Medulla oblongata (tissue), 1 donor: Measurements from ENCODE around the gene ACE2.

Source experiments
- DNase-seq: peaks from one replicate; pipeline ENCODE4 v3.0.0-alpha.2; 2015; ENCODE audit errors: extremely low spot score

Gene ACE2

DNA sequence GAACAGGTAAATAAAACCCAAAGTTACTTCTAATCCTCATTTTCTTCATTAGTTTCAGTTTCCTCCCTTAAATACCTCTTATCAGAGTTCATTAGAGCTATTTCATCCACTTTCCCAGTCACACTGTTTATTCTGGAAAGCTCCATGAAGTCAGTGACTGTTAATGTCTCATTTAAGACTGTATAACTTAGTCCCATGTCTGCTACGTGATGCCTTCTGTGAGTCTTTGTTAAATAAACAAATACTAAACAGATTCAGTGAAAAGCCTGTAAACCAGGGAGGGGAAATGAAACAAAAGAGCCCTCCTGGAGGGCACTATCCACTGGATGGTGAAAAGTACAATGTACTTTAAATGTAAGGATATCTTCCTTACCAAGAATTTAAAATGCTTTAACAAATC, 24.7 kb downstream of the ACE2 start:
- DNase-seq: no peak

DNA sequence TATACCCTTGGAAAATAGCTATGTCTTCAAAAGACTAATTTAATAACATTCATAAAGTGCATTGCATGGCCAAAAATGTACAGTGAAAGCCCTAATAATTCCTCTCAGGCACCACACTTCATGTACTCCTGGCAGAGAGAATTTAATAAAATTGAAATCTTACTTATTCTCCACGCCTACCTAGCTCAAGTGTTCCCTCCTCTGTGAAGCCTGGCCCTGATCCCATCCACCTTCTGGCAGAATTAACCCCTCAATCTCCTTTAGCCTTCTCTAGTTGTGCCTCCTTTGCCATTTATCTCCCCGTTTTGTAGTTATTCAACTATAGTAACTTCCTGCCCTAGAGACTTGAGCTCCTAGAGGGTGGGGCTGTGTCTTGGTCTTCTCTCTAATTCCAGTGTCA, 26.7 kb downstream of the ACE2 start:
- no peak for DNase-seq

- no peak for DNase-seq
Measured at GRCh38 chrX:15570145-15570544, 30.6 kb downstream of the ACE2 start.

DNA sequence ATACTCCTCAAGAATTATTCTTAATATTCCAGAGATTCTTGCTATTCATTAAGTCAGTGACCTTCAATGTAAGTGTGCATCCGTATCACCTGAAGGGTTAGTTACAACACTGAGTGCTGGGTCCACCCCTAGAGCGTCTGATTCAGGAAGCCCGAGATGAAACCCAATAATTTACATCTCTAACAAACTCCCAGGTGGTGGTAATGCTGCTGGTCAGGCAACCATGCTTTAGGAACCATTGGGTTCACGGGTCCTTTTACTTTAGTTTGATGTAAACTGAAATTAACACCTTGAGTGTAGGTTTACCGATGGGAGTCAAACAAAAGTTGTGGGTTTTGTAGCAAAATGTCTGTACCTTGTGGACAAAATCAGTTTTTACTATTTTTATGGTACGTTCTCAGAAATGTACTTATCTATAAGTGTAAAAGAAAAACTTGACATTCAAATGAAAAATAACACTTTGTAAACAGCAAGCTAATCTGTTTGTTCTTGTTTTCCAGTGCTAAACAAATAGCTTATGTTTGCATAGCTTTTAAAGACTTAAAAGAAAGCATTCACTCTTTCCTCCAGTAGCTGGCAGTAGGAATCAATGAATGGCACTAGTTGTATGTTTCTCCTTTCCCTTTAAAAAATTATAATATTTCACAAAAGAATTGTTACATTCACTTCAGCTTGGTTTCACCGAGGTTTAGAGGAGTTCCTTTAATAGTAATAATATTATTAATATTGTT, 32.7 kb downstream of the ACE2 start:
- peak; percentile 19 for DNase-seq

GRCh38 chrX:15567267-15567666, 33.5 kb downstream of the ACE2 start:
- no peak for DNase-seq

DNA sequence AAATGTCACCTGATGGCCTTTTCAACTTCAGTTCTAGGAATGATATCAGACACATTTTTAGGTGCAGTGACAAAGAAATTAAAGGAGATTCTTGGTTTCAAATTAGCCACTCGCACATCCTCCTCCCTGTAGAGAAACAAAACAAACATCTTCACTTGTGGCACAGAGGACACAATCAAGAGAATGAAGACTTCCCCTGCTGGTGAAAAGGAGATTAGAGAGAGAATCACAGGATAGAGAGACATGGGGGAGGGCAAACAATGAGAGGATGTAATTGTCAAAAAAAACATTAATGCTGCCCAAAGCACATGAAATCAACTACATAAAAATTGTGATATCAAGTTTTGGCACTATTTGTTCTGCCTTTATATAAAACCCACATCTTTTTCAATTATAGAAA, 34.5 kb downstream of the ACE2 start:
- no peak for DNase-seq

- DNase-seq: peak; percentile 55
Measured at GRCh38 chrX:15564981-15565579, 35.7 kb downstream of the ACE2 start.

DNA sequence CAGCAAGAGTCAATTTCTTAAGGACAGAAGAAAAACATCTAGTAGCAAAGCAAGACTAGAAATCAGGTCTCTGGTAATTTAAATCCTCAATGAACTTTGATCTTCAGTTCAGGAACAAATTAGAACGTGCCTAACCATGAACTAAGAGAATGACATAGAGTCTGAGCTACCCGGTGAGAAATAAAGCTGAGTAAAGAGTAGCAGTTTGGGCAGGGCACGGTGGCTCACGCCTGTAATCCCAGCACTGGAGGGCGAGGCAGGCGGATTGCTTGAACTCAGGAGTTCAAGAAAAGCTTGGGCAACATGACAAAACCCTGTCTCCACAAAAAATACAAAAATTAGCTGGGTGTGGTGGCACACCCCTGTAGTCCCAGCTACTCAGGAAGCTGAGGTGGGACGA, 37.7 kb downstream of the ACE2 start:
- DNase-seq: no peak

DNA sequence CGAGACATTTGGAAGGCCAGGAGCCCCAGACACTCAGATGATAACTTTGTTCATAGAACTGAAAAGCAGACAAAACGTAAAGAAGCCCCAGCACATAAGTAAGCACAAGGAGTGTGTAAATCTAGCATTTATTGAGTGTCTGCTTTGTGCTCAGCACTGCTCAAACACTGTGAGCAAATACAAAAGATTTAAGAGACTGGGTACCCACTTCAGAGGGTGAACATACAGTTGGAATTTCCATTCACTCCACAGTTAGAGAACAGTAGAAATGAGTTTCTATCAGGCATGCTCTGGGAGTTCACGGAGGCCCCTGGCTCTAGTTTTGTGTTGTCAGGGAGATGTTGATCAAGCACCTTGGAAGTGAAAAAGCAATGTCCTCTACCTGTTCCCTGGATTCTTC, 39.8 kb downstream of the ACE2 start:
- DNase-seq: no peak

DNA sequence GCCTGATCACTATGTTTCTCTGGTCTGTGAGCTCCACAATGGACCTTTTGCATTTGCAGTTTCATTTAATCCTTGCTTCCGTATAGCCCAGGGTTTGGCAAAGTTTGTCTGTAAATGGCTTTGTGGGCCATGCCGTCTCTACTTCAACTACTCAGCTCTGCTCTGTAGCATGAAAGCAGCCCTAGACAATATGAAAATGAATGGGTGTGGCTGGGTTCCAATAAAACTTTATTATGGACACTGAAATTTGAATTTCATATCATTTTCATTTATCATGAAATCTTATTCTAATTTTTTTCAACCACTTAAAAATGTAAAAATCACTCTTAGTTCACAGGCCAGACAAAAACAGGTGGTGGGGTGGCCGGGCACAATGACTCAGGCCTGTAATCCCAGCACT, 41.5 kb downstream of the ACE2 start:
- DNase-seq: no peak

- DNase-seq: no peak
Measured at GRCh38 chrX:15549189-15550012, 51.4 kb downstream of the ACE2 start.

DNA sequence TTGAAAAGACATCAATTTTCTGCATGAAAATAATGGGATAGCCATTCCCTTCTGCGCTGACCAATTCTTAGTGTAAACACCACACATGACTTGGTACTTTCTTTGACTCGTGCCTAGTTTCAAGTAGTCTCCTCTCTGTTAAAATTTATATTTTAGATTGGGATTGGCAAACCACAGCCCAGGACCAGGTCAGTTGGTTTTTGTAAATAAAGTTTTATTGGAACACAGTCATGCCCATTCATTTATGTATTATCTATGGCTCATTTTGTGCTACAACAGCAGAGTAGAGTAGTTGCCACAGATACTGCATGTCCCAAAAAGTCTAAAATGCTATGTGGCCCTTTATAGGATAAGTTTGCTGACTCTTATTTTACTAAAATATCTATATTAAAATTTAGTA, 53.4 kb downstream of the ACE2 start:
- no peak for DNase-seq

GRCh38 chrX:15546745-15547144, 54.0 kb downstream of the ACE2 start:
- no peak for DNase-seq

DNA sequence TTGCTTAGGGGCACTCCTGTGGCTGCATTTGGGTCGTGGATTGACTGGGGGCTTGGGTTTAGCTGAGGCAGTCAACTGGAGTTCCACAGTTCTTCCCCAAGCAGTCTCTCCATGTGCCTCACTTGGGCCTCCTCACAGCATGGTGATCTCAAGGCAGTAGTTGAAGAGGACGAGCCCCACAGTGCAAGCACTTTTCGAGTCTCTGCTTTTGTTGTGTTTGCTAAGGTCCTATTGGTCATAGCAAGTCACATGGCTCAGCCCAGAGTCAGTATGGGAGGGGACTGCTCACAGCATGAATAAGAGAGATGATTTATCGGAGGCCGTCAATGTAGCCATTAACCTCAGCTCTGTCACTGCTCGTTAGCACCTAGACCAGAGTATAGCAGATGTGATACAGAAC, 70.4 kb downstream of the ACE2 start:
- DNase-seq: no peak

- no peak for DNase-seq
Measured at GRCh38 chrX:15529165-15529564, 71.6 kb downstream of the ACE2 start.

DNA sequence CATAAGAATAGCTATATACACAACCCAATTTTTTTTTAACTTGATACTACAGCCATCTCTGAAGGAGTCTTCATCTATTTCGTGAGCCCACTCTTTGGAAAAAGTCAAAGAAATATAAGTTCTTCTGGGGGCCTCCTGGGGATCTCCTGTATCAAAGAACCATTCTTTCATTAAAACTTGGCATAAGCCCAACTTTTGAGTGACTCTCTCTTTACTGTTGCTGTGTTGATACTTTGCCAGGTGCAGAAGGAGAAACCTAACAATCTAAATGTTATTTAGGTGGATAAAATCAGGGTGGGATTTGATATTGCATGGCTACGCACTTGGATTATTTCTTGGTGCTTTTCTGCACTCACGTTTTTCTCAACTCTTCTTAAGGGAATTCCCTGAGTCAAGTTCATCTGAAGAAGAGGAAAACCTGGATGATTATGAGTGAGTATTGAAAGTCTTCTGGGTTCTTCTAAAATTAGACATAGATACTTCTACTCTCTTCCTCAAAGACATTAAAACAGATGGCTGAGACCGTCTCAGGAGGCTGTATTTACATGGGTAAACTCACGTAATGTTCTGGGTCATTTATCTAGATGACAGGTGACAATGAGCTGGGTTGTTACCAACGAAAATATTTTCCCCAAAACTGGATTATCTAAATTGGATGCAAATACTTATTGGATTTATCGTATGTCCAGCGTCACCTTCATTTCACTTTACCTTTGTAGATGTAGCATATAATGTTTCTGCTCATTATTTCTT, 74.9 kb downstream of the ACE2 start:
- no peak for DNase-seq

DNA sequence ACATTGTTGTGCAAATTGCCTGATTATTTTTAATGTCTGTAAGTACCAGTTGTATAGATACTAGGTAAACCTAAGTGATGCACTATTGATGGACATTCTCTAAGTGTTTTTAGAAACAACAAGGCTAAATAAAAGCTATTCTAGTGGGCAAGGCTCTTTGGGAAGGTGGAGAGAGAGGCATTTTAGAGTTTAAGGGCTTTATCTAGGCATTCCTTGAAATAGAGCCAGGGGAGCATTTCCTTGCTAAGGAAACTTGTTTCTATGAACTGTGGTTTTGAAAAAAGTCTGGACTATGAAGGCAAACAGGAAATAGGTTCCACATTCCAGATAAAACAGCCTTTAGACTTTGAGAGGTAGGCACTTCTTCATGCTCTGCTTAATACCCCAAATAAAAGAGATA, 76.3 kb downstream of the ACE2 start:
- DNase-seq: no peak

DNA sequence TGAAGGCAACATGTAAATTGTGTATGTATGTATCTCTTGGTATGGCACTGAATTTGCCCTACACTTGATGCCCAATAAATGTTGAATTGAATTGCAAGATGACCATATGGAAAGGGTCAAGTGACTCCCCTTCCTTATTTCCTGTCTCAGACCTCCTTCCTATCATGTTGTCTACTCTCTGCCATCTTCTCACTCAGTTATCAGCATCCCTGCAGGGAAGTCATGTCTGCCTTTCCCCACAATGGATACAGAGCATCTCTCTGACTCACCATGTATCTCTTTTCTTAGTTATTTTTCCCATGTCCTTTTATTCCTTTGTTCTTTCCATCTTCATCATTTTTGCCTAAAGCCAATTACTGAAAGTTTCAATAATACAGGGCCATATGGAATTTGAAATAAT, 77.7 kb downstream of the ACE2 start:
- DNase-seq: no peak

- no peak for DNase-seq
Measured at GRCh38 chrX:15522464-15522863, 78.3 kb downstream of the ACE2 start.

DNA sequence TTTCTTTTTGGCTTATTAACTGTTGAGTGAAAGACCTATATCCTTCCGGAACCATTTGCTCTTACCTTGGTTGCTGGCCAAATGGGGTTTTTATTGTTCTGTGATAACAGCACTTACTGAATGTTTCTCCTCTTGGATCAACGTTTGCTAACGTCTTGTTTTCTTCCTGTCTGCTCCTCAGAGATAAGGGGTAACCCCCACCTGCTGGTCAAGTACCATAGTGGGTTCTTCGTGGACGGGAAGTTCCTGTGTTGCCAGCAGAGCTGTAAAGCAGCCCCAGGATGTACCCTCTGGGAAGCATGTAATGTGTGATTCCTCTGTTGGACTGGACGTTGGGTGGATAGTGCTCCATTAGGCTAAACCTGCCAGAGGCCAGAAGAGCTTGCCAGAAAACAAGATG, 84.8 kb downstream of the ACE2 start:
- DNase-seq: no peak

DNA sequence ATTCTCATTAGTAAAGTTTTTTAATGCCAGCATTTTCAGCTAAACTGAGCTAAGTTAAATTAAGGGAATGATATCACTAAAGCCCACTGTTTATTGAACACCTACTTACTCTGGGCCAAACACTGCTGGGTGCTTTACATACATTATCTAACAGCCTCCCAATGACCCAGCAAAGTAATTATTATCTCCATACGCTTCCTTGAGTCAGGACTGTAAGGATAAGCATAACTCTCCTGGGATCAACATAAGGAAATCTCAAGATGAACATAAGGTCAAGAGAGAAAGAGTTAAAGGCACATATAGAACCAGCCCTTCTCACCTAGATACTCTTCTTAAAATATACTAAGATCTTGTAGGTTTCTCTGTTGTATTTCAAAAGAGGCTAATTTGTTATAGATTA, 86.5 kb downstream of the ACE2 start:
- DNase-seq: no peak

DNA sequence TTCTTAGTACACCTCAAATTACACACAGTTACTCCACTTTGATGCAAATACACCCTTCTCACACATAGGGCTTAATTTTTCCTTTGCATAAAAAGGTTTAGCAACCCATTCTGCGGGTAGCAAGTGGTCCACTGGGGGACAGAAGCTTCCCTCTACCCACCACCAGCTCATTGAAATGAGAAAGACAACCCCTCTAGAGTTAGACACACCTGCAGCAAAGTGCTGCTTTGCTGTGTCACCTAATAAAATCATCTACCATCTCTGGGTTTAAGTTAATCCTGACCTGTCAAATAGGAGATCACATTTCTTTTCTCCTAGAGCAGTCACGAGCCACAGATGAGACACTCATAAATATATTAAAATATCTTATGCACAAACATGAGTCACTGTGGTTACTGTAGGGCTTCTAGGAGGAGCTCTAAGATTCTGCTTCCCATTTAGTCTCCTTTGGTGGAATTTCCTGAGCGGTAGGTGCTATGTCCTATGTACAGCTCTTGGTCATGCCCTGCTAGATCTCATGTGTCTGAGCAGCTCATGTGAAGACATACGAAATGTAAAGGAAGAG, 88.3 kb downstream of the ACE2 start:
- DNase-seq: no peak
